NCI-H1417 treated with DMSO at 0.1 percent for 48 hours (cell line): Measurements from ENCODE around the gene CD2BP2.
"Not testable (repeated sequence)": the region's sequence is repeated elsewhere in the genome, so short reads cannot be mapped to it uniquely, and the experiment has no call there.

Experiments used
- DNase-seq: peaks from one replicate; lab custom pipeline; 2025; lab: John Stamatoyannopoulos, UW

The CD2BP2 gene

DNA sequence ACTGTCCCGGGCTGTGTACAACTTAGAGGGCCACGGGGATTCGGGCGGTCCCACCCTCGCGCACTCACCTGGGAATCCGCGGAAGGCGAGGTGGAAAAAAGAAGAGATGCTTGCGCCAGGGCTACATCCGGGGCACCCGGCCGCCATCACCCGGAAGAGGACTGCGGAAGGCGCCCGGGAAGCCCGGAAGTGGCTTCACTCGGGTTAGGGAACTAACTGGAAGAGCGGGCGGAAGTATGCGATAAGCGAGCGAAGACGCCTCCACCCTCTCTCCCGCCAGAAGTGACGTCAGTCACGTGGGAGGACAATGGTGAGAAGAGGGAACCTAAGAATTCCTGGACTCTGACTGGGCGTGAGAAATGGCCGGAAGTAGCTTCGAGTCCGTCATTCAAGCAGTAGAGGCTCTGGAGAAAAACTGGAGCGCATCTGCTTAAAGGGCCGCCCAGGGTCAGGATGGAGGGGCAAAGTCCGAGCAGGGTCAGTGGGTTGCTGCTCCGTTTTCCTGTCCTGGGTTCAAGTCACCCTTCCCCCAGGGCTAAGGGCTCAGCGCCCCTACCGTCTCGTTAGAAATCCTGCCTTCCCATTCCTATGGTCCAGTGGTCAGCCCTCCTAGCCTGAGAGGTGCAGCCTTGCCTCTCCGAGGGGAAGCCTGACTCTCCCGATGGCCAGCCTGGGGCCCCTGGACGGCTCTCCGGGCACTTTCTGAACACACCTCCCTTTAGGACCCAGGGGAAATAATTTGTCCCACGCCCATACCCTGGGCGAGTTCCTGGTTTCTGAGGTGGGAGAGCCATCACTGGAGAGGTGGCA is at the start of gene CD2BP2:
TSS of gene CD2BP2 (minus strand) at position 165 of the 810 bp plus-strand sequence. CDS start 627 bp downstream, outside the sequence.
- peak; percentile 87 for DNase-seq

DNA sequence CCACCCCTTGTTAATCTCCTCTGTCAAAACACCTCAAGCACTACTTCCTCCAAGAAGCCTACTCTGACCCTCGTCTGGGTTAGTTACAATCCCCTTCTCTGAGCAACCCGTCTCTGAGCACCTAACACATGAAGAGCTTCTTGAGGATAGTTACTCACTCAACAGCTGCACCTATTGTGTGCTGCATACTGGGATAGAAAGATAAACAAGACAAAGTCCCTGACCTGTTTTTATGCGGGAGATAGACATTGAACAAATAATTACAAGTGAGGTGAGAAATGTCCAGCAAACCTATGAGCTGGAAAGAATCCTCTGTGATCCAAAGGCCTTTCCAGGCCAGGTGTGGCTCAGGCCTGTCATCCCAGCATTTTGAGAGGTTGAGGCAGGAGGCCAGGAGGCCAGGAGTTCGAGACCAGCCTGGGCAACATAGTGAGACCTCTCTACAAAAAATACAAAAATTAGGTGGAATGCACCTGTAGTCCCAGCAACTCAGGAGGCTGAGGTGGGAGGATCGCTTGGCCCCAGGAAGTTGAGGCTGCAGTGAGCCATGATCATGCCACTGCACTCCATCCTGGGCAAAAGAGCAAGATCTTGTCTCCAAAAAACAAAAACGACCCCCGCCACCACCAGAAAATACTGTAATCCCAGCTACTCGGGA is 46.8 kb upstream of the CD2BP2 start:
- no peak for DNase-seq

DNA sequence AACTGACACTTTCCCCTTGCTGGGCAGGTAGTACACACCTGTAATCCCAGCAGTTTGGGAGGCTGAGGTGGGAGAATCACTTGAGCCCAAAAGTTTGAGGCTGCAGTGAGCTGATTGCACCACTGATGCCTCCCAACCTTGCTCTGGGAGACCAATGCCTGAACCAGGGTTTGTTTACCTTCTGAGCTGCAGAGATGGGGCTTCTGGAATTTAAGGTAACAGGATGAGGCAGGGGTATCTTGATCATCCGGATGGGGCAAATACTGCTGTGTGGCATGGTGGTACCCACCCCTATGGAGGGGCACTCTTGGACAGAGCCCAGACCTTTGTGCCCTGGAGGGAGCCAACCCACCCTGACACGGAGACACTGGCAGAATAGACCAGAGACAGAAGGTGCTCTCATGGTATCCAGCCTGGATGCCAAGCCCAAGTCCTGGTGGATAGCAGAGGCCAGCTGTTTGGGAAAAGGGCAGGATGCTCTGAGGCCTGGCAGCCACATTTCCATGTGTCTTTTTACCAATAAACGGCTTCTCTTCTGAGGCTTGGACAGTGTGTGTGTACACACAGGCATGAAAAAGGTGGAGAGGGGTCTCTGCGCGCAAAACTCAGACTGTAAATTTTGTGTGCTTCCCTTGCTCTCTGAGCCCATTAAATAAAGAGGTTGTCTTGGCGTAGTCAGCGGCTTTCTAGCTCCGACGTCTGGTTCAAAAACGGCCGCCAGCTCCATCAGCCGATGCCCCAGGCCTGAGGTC is 44.5 kb upstream of the CD2BP2 start:
- no peak for DNase-seq

DNA sequence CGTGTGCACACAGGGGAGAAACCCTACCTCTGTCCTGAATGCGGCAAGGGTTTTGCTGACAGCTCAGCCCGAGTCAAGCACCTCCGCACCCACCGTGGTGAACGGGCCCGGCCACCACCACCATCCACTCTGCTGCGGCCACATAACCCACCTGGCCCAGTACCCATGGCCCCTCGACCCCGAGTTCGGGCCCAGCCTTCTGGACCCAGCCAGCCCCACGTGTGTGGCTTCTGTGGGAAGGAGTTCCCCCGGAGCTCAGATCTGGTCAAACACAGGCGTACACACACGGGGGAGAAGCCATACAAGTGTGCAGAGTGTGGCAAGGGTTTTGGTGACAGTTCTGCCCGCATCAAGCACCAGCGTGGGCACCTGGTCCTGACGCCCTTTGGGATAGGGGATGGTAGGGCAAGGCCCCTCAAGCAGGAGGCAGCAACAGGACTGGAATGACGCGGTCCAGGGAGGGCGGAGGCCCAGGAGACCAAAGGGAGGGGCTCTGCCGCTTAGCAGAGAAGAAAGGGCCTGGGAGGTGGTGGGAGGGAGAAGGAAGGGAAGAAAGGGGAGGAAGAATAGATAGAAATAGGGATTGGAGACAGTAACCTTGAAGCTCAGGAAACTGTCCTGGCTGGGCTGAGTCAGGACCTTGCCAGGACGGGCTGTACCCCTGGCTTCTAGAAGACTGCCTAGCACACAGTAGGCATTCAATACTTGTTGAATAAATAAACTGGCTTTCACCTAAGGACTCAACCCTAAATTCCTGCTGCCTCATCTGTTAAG is 43.7 kb upstream of the CD2BP2 start:
- no peak for DNase-seq

DNA sequence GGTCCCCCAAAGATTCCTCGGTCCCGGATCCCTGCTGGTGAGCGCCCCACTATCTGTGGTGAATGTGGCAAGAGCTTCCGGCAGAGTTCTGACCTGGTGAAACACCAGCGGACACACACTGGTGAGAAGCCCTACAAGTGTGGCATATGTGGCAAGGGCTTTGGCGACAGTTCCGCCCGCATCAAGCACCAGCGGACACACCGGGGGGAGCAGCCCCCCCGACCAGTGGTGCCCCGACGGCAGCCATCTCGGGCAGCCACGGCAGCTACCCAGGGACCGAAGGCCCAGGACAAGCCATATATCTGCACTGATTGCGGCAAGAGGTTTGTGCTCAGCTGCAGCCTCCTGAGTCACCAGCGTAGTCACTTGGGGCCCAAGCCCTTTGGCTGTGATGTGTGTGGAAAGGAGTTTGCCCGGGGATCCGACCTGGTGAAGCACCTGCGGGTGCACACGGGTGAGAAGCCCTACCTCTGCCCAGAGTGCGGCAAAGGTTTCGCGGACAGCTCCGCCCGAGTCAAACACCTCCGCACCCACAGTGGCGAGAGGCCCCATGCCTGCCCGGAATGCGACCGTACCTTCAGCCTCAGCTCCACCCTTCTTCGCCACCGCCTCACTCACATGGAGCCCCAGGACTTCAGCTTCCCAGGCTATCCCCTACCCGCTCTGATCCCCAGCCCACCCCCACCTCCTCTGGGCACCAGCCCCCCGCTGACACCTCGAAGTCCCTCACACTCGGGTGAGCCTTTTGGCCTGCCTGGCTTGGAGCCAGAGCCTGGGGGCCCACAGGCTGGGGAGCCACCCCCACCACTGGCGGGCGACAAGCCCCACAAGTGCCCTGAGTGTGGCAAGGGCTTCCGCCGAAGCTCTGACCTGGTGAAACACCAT is 42.9 kb upstream of the CD2BP2 start:
- no peak for DNase-seq

DNA sequence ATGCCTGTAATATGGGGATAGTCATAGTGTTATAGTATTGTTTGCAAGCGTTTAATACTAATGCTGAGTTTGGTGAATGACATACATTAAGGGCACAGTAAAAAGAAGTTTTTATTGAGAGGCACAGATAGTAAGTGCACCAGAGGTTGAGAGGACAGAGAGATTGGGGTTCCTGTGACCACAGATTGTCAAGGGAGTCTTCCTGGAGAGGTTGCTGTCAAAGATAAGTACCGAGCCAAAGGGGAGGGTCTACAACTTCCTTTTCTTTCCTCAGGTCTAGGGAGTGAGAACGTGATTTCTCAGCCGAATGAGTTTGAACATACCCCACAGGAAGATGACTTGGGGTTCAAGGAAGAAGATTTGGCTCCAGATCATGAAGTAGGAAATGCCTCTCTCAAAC is 41.9 kb upstream of the CD2BP2 start:
- DNase-seq, result no peak

DNA sequence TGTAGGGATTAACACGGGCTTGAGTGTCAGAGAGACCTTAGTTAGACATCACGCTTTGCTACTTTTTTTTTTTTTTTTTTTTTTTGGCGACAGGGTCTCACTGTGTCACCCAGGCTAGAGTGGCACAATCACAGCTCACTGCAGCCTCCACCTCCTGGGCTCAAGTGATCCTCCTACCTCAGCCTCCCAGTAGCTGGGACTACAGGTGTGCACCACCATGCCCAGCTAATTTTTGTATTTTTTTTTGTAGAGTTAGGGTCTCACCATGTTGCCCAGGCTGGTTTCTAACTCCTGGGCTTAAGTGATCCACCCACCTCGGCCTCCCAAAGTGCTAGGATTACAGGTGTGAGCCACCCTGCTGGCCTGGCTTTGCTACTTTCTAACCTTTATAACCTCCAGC is 41.5 kb upstream of the CD2BP2 start:
- DNase-seq, result not testable (repeated sequence)

DNA sequence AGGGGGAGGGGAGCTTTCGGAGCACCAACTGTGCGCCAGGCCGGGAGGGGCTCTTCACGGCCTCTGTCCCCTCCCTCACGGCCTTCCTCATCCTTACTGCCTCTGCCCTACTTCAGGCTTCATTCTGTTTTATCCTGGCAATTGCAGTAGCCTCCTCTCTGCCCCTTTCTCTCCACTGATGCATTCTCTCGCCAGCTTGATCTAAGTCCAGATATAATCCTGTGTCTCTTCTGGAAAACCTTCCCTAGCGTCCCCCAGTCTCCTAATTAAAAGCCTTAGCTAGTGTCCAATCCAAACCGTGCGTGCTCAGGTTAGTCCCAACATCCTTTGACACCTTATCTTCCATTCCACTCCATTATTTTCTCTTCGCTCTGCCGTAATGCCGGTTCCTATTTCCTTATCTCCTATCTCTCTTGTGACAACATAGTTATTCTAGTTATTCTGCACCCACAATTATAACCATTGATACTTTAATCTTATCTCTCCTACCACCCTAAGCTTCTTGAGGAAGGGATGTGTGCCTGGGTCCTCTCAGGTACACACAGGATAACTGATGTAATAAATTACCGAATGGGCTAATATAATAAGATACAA is 41.0 kb upstream of the CD2BP2 start:
- no peak for DNase-seq

DNA sequence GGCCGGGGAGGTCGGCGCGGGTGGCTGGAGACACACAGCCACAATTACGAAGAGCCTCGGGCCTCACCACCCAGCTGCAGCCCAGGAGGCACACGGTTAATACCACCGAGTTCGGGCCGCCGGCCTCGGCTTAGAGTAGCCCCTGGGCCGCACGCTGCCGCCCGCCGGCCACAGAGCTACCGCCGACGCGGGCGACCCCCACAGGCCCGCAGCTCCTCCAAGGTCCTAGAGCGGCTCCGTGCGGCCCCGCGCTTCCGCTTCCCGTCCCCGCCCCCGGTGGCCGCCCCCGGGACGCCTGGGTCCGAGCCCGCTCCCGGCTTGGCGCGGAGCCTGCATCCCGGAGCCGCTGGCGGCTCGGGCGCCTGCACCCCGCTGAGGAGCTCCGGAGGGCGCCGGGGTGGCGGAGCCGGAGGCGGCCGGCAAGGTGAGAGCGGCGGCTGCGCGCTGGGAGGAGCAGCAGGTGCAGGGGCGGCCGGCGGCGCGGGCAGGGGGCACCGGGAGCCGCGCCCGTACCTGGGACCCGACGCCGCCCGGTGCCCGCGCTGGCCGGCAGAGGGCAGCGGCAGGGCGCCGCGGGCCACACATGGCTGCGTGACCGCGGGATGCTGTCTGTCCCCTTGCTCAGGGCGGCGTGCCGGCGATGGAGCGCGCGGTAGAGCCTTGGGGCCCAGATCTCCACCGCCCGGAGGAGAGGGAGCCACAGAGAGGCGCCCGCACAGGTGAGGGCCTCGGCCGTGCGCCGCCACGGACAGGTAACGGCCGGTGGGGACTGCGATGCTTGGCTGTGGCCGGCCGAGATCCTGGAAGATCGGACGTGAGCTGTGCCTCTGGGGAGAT is 40.3 kb upstream of the CD2BP2 start, which contains the start of gene ZNF48:
TSS of gene ZNF48 (plus strand) at position 266 of the 837 bp plus-strand sequence. CDS start at position 641, 375 bp downstream.
- peak; percentile 54 for DNase-seq

DNA sequence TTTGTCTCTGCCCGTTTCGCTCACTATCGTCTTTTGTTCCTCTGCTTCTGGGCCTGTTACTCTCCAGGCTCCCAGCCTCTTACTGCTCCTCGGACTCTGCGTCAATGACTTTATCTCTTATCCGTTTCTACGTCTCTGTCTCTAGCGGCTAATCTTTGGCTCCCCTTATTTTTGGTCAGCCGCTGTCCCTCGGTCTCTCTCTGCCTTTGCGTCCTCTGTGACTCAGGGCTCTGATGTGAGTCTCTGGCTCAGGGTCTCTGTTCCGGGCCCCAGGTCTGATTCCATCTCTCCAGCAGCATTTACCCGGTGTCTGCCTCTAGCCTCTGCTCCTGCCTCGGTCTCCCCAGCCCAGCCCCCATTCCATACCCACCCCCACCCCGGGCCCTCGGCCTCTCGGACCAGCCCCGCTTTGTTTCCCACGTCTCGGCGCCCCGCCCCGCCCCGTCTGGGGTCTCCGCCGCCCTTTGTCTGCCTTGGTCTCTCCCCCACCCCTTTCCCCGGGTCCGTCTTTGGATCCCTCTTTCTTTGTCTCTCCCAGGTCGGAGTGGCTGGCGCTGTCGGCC is 39.6 kb upstream of the CD2BP2 start:
- DNase-seq, result peak; percentile 54

DNA sequence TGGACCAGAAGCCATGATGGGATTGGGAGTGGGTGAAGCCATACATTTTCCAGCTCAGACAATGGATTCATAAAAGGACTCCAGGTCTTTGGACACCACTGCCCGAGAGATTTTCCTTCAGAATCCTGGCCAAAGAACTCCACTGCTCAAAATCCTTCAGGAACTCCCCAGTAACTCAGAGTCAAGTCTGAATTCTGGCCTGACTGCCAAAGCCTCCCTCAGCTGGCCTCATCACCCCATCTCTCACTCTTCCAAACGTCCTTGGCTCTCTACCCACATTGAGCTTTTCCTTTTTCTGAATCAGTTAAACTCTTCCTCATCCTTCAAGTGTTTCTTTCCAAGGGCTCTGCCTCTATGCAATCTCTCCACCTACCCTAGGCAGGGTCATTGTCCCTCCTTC is 28.4 kb upstream of the CD2BP2 start:
- no peak for DNase-seq

DNA sequence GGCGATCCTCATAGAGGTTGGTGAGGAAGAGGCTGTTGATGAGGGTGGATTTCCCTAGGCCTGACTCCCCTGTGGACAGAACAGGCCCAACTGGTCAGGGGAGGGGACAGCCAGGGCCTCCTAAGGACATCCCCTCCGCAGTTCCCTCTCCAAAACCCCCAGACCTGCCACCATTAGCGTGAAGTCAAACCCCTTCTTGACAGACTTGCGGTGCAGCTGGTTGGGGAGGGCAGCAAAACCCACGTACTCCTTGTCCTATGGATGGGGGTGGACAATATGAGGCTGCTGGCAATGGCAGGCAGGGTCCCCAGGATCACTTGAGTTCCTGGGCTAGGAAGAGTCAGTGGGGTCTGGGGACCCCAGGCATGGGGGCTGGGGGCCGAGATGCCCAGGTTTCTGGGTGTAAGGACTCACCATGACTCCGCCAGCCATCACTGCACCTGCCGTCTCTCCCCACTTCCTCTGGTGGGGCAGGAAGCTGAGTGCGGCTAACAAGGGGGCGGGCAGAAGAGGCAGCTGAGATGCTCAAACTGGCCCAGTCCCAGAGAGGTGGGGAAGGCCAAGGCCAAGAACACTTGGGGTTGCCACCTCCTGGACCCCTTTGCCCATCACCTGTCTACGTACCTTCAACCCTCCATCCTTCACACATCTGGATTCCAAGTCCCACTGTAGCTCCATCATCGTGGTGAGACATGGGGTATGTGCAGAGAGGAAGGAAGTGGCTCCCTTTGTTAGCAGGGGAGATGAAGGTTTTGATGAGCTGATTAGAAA is 27.2 kb upstream of the CD2BP2 start, which contains the start of gene SEPTIN1:
TSS of gene SEPTIN1 (minus strand) at position 451 of the 771 bp plus-strand sequence. CDS start at position 432, 19 bp downstream.
- DNase-seq, result no peak

DNA sequence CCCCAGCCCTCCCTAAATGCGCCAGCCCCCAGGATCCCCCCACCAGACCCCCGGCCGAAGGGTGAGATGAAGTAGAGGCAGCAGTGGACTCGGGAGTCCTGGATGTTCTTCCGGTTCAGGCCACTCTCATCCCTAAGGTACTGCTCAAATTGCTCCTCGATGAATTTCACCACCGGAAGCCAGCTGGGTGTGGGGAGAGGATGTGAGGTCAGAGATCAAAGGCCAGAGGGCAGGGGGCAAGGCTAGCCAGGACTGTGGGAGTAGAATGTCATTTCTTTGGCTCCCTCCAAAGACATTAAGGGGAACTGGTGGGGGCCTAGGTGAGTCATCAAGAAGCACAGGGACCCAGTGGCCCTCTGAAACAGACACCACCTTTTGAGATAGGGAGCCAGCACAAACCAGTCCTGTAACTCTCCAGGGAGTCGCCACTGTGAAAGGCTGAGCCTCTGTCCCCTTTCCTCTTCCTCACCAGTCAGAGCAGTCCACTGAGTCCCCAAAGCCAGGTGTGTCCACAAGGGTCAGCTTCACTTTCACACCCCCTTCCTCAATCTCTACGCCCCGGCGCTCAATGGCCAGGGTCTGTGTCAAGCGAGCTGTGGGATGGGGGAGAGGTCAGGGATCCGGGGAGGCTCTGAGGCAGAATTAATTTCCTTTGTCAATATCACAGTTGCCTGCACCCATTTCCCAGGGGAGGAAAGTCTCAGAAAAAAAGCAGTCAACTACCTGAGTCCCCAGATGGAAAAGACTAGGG is 26.4 kb upstream of the CD2BP2 start:
- DNase-seq, result no peak

DNA sequence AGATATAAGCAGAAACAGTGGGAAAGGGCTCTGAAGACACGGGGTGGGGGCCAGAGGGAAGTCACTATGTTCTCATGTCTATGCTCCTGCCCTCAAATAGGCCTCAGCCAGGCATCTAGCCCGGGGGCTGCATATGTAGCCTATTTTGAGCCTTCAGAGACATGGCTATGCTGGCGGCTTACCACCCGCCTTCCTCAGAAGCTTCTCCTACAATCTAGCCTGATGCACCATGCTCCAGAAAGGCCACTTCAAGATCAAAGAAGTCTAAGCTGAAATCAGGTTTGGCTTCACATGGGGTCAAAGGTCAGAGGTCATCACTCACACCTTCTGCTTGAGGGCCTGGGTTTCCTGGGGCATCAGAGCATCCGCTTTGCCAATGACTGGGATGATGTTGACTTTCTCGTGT is 25.7 kb upstream of the CD2BP2 start:
- DNase-seq, result no peak

DNA sequence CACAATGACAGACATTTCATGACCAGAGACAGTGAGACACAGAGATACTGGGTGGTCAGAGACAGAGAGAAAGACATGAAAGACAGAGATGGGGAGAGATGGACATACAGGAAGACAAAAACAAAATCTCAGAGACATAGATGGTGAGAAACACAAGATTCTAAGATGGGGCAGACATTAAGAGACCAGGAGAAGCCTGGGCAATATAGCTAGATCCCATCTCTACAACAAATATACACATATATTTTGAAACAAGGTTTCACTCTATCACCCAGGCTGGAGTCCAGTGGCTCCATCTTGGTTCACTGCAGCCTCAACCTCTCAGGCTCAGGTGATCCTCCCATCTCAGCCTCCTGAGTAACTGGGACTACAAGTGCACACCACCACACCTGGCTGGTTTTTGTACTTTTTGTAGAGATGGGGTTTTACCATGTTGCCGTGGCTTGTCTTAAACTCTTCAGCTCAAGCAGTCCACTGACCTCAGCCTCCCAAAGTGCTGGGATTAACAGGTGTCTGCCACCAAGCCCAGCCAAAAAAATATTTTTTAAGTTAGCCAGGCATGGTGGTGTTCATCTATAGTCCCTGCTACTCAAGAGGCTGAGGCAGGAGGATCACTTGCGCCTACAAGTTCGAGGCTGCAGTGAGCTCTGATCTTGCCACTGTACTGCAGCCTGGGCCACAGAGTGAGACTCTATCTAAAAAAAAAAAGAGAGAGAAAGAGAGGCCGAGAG is 25.1 kb upstream of the CD2BP2 start:
- no peak for DNase-seq

DNA sequence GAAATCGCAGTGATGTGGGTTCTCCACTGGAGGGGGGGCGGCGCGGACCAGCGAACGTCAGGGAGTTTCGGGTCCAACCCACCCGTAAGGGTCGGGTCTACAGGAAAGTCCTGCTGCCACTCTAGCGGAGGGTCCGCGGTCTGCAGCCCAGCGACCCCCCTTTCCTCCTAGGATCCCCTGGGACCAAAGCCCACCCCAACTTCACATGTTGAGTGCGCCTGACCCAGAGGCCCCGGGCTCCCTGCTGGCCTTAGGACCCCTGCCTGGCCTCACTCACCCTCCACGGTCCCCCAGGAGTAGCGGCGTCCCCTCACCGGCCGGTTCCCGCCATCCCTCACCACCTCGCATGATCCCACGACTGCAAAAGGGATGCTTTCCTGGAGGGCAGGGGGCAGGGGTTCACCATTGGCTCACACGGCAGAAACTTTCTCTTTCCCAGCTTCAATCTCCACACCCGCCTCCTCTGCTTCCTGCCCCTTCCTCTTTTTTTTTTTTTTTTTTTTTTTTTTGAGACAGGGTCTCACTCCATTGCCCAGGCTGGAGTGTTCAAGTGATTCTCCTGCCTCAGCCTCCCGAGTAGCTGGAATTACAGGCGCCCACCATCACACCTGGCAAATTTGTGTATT is 24.2 kb upstream of the CD2BP2 start:
- DNase-seq, result no peak
